NCI-H128 (cell line): ENCODE measurements around the gene ADGRG1.

ENCODE experiments used
- DNase-seq: peaks from one replicate; lab custom pipeline; 2025; ENCODE audit not compliant: unreplicated experiment; lab: John Stamatoyannopoulos, UW

The ADGRG1 gene

GRCh38 chr16:57682809-57683635 lies 54.6 kb downstream of the ADGRG1 start:
- no peak for DNase-seq

- DNase-seq: no peak
Observed at GRCh38 chr16:57683636-57684545, 55.5 kb downstream of the ADGRG1 start.

GRCh38 chr16:57684626-57685358 lies 56.4 kb downstream of the ADGRG1 start:
- no peak for DNase-seq

GRCh38 chr16:57685633-57686032 lies 57.2 kb downstream of the ADGRG1 start:
- DNase-seq: no peak

GRCh38 chr16:57686577-57686976 lies 58.1 kb downstream of the ADGRG1 start:
- no peak for DNase-seq

GRCh38 chr16:57687363-57687929 lies 59.0 kb downstream of the ADGRG1 start:
- DNase-seq: no peak

- no peak for DNase-seq
Observed at GRCh38 chr16:57688487-57688986, 60.1 kb downstream of the ADGRG1 start.

- no peak for DNase-seq
Observed at GRCh38 chr16:57688987-57689761, 60.7 kb downstream of the ADGRG1 start.

GRCh38 chr16:57689762-57690558 lies 61.5 kb downstream of the ADGRG1 start:
- no peak for DNase-seq

GRCh38 chr16:57690782-57691471 lies 62.5 kb downstream of the ADGRG1 start:
- DNase-seq: no peak

GRCh38 chr16:57692636-57693035 lies 64.2 kb downstream of the ADGRG1 start:
- no peak for DNase-seq

- no peak for DNase-seq
Observed at GRCh38 chr16:57693550-57693949, 65.1 kb downstream of the ADGRG1 start.

GRCh38 chr16:57694231-57694724 lies 65.8 kb downstream of the ADGRG1 start:
- no peak for DNase-seq

- no peak for DNase-seq
Observed at GRCh38 chr16:57694725-57695679, 66.6 kb downstream of the ADGRG1 start, which contains the start of gene DRC7. DRC7 (plus strand) TSS chr16:57694806; CDS start chr16:57697950, 3,144 bp downstream.

GRCh38 chr16:57695680-57696069 lies 67.2 kb downstream of the ADGRG1 start:
- no peak for DNase-seq

- DNase-seq: no peak
Observed at GRCh38 chr16:57696240-57696639, 67.8 kb downstream of the ADGRG1 start.

GRCh38 chr16:57697896-57698537 lies 69.6 kb downstream of the ADGRG1 start:
- no peak for DNase-seq
